GM19467 (cell line): ENCODE measurements around the gene CAVIN1.
"Not testable (repeated sequence)": the region's sequence is repeated elsewhere in the genome, so short reads cannot be mapped to it uniquely, and the experiment has no call there.

Source experiments
- ATAC-seq: cut with Tn5 transposase; IDR thresholded peaks from one replicate; pipeline ENCODE4 v1.9.1; 2021; ENCODE audit warnings: mild to moderate bottlenecking, moderate library complexity; ENCODE audit not compliant: unreplicated experiment

CAVIN1 gene

GRCh38 chr17:42381898-42382297, 41.2 kb downstream of the CAVIN1 start:
- ATAC-seq, result no peak

DNA sequence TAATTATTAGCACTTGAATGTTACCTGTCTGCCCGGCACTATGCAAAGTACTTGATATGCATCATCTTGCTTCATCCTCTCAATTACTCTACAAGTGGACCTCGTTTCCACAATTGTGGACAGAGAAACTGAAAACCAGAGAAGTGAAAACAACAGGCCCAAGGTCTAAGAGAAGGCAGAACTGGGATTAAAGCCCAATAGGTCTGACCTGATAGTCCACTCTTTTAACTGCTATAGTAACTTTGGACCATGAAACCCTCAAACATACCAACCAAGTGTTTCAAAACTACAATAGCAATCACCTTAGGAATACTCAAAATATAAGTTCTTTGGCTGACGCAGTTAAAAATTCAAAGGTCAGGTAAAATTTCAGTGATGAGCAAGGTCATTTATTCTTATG, 42.1 kb downstream of the CAVIN1 start:
- no peak for ATAC-seq

- ATAC-seq, result no peak
Observed at GRCh38 chr17:42378959-42379594, 44.0 kb downstream of the CAVIN1 start.

- no peak for ATAC-seq
Observed at GRCh38 chr17:42378359-42378958, 44.6 kb downstream of the CAVIN1 start.

- no peak for ATAC-seq
Observed at GRCh38 chr17:42373896-42374295, 49.2 kb downstream of the CAVIN1 start.

- no peak for ATAC-seq
Observed at GRCh38 chr17:42372142-42372541, 50.9 kb downstream of the CAVIN1 start.

DNA sequence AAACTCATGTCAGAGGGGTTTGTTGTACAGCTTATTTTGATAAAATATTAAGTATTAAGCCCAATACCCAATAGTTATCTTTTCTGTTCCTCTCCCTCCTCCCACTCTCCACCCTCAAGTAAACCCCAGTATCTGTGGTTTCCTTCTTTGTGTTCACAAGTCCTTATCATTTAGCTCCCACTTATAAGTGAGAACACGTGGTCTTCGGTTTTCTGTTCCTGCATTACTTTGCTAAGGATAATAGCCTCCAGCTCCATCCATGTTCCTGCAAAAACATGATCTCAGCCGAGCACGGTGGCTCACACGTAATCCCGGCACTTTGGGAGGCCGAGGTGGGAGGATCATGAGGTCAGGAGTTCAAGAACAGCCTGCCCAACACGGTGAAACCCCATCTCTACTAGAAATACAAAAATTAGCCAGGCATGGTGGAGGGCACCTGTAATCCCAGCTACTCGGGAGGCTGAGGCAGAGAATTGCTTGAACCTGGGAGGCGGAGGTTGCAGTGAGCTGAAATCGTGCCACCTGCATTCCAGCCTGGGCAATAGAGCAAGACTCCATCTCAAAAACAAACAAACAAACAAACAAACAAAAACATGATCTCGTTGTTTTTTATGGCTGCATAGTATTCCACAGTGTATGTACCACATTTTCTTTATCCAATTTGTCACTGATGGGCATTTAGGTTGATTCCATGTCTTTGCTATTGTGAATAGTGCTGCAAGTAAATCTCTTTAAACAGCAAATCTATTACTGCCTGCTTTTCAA, 54.1 kb downstream of the CAVIN1 start:
- not testable (repeated sequence) for ATAC-seq

GRCh38 chr17:42368310-42368709, 54.7 kb downstream of the CAVIN1 start:
- not testable (repeated sequence) for ATAC-seq

GRCh38 chr17:42366176-42367023, 56.7 kb downstream of the CAVIN1 start:
- ATAC-seq, result not testable (repeated sequence)

DNA sequence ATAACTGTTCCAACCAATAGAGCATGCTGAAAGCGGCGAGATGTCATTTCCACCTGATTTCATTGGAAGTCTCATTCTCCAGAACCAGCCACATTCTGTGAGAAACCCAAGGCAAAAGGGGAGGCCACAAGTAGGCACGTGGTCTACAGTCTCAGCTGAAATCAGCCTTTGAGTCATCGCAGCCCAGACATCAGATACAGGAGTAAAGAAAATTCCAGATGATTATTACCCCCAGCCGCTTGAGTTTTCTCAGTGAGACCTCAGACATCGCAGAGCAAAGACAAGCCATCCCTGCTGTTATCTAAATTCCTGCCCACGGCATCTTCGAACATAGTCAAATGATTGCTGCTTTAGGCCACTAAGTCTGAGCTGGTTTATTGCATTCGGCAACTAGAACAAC, 57.9 kb downstream of the CAVIN1 start:
- ATAC-seq, result no peak

DNA sequence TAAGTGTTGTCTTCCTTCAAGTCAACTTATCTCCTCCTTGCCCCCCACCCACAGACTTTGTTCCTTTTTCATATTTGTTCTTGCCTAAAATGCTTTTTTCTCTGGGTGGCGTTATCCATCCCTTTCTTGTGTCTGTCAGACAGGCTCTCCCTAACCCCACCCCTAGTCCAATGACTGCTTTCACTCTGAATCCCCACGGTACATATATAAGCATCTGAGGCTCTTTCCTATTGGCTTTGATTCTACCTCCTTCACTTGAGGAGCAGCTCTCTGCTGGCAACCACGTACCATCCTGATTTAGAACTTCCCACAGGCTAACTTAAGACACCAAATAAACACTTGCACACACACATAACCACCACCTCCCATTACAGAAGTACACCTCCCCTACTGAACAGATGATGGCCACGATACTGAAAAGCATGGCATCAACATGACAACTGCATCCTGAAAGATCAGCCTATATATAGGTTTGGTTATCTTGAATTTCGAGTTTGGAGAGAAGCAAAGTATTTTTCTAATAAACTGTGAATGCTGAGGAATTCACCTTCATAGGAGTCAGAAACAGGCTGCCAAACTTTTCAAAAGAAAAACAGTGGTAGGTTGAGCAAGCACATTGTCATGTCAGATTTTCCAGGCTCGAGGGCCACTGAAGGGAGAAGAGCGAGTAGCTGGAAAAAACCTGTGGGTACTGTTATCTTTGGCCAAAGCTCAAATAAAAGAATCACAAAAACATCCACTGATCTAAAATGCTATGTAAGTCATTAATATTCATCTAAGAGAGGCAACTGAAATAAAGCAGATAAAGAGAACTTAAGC, 59.1 kb downstream of the CAVIN1 start:
- no peak for ATAC-seq

- no peak for ATAC-seq
Observed at GRCh38 chr17:42363231-42363630, 59.8 kb downstream of the CAVIN1 start.

GRCh38 chr17:42362245-42362961, 60.7 kb downstream of the CAVIN1 start:
- no peak for ATAC-seq

DNA sequence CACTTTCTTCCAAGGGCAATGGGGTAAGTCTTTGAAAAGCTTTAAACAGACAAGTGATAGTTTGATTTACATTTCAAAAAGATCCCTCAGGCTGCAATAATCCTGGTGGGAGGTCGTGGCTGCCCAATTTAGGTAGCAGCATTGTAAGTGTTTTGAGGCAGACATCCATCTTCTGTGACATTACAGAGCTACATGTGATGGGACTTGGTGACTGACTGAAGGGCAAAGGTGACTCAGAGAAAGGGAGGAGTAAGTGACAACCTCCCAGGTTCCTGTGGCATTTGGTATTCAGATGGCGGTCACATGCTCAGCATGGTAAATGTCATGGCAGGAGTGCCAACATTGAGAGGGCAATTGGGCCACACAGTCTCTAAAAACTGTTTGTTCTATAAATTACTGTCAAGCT, 61.3 kb downstream of the CAVIN1 start:
- no peak for ATAC-seq

- ATAC-seq, result not testable (repeated sequence)
Observed at GRCh38 chr17:42360388-42360787, 62.7 kb downstream of the CAVIN1 start.

- ATAC-seq, result no peak
Observed at GRCh38 chr17:42359133-42359532, 63.9 kb downstream of the CAVIN1 start.

DNA sequence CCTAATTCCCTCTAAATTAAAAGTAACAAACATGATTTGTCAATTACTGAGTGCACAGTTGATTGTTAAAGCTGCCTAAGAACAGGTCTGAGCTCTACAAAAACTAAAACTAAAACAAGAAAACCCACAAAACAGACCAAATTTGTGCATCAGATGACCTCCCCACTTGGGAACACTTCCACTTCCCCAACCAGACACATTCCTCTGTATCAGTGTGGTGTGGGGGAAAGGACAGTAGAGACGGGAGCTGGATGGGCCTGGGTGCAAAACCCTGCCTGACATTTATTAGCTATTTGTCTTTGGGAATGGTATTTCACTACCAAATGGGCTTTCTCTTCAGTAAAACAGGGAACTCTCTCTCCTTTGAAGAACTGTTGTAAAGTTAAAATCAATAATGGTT, 64.6 kb downstream of the CAVIN1 start:
- ATAC-seq, result no peak

DNA sequence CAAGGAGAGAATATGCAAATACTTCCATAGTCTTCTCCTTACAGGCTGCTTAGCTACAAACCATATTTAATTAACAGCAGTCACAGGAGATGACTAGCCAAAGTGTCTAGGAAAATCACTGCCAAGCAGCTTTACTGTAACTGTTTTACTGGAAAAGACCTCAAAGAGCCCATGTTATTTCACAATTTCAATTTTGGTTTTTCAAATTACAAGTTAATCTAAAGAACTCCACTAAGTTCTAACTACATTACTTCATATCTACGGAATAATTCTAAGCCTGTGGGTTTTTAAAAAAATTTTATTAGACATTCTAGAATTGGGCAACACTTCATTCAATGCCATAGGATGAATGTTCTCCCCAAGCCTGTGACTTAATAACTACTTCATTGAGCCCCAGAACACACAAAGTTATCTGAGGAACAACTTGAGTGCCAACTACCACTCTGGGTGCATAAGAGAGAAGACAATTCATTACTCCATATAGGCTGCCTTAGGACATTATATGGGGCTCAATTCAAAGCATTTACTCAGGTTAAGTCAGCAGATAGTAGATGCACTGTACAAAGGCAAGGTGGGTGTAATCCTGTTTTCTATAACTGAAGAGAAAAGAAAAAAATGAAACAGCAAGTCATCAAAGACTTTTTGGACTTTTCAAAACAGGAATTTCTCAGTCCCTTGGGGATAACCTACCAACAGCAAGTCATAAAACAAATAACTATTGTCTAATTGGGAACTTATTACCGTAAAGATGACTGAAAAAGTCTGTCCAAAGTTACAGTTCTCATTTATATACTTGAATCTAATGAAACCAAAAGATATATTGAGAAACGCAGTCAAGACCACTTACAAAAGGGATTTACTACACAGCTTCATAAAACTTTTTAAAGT, 67.9 kb downstream of the CAVIN1 start:
- no peak for ATAC-seq
